Keratinocyte (primary cell): ENCODE results near the gene AMDHD2. TPM values are rescaled to one million over a fixed set of nuclear protein-coding genes. Genes with fewer than 3 reads are reported as not detected.
"Not testable (repeated sequence)": the region's sequence is repeated elsewhere in the genome, so short reads cannot be mapped to it uniquely, and the experiment has no call there.

ENCODE experiments used
- DNase-seq: peaks from one replicate; pipeline ENCODE4 v3.0.0-alpha.2; 2011; ENCODE audit warnings: low read depth, missing footprints, low spot score
- FAIRE-seq: peaks from 2 replicates; lab custom pipeline; 2011; peaks lifted over from hg19 to GRCh38; lab: Jason Lieb, UNC
- H2AFZ ChIP-seq: 2 replicates; pipeline ENCODE4 v1.6.0; 2012; ENCODE audit warnings: low read length, control low read depth, inconsistent platforms; ENCODE audit not compliant: control insufficient read depth
- H3K27ac ChIP-seq: 2 replicates; pipeline ENCODE4 v1.5.1; 2011; ENCODE audit warnings: low read length; ENCODE audit not compliant: control insufficient read depth, insufficient read depth
- H3K27me3 ChIP-seq: 3 replicates; pipeline ENCODE4 v1.6.0; 2011; ENCODE audit warnings: low read length; ENCODE audit not compliant: control insufficient read depth, insufficient read depth; ENCODE audit errors: extremely low read depth
- H3K36me3 ChIP-seq, 2 experiments: 2 replicates in 1 of 2; 3 replicates in 1 of 2; pipeline ENCODE4 v1.5.1; 2011; ENCODE audit warnings: low read length in 2 of 2, mild to moderate bottlenecking in 1 of 2; ENCODE audit not compliant: control insufficient read depth in 2 of 2, insufficient read depth in 2 of 2; ENCODE audit errors: extremely low read depth in 1 of 2
- H3K4me1 ChIP-seq: 3 replicates; pipeline ENCODE4 v1.5.1; 2011; ENCODE audit warnings: low read length; ENCODE audit not compliant: control insufficient read depth, insufficient read depth; ENCODE audit errors: extremely low read depth
- H3K4me2 ChIP-seq: 3 replicates; pipeline ENCODE4 v1.6.0; 2011; ENCODE audit warnings: low read depth, low read length; ENCODE audit not compliant: control insufficient read depth, insufficient read depth; ENCODE audit errors: extremely low read depth
- H3K4me3 ChIP-seq, 3 experiments: fragments of 200-600 bp in 1 of 3; sonication (generic) in 1 of 3; 2 replicates in 2 of 3; 3 replicates in 1 of 3; pipeline ENCODE4 v1.5.1; 2011 to 2016; ENCODE audit warnings: low read length in 3 of 3, mild to moderate bottlenecking in 3 of 3, control low read depth in 2 of 3, inconsistent platforms in 1 of 3, low read depth in 1 of 3, mixed read lengths in 1 of 3, mixed run types in 1 of 3, moderate library complexity in 1 of 3; ENCODE audit not compliant: control insufficient read depth in 2 of 3, insufficient read depth in 2 of 3; ENCODE audit errors: extremely low read depth in 1 of 3
- H3K79me2 ChIP-seq: 2 replicates; pipeline ENCODE4 v1.6.0; 2012; ENCODE audit warnings: low read length; ENCODE audit not compliant: control insufficient read depth, insufficient read depth
- H3K9ac ChIP-seq: 3 replicates; pipeline ENCODE4 v1.6.0; 2011; ENCODE audit warnings: low read length; ENCODE audit not compliant: control insufficient read depth, insufficient read depth; ENCODE audit errors: extremely low read depth
- H3K9me1 ChIP-seq: 3 replicates; pipeline ENCODE4 v1.6.0; 2011; ENCODE audit warnings: low read length; ENCODE audit not compliant: control insufficient read depth, insufficient read depth; ENCODE audit errors: extremely low read depth
- H3K9me3 ChIP-seq: 2 replicates; pipeline ENCODE4 v1.5.1; 2012; ENCODE audit warnings: low read depth, low read length; ENCODE audit not compliant: control insufficient read depth
- H4K20me1 ChIP-seq: 3 replicates; pipeline ENCODE4 v1.6.0; 2011; ENCODE audit warnings: low read length; ENCODE audit not compliant: control insufficient read depth, insufficient read depth; ENCODE audit errors: extremely low read depth
- EZH2 ChIP-seq: IDR thresholded peaks from one replicate; pipeline ENCODE4 v1.6.1; 2012; ENCODE audit warnings: inconsistent platforms, mild to moderate bottlenecking, low read length, moderate library complexity
- dilution Hi-C: fragments of 300-500 bp; cut with MboI; formaldehyde crosslinking; loops from one replicate; pipeline ENCODE4 v1.7.0; 2020; ENCODE audit warnings: low sequenced_read_pairs; ENCODE audit not compliant: extremely low pct_ligation_motif_present
- polyA plus RNA-seq, 5 experiments: library from polyadenylated mRNA; depleted of rRNA in 3 of 5; stranded (reverse) in 3 of 5; stranded (forward) in 1 of 5; unstranded in 1 of 5; fragments of >200 nt; gene quantifications; 1 replicate in 1 of 5; 2 replicates in 3 of 5; 3 replicates in 1 of 5; pipeline versions ENCODE4 v1.2.1 to v1.2.3, GENCODE V29; 2011 to 2012; ENCODE audit warnings: missing spikeins in 2 of 5, low read depth in 1 of 5, low replicate concordance in 1 of 5
- TF ChIP-seq, protein P1 (sequence below), 3 experiments: IDR thresholded peaks in 1 of 3; conservative IDR thresholded peaks in 1 of 3; optimal IDR thresholded peaks in 1 of 3; 2 replicates in 2 of 3; 3 replicates in 1 of 3; pipeline versions ENCODE3 to v1.5.1; 2011; ENCODE audit warnings: low read length in 3 of 3, mild to moderate bottlenecking in 3 of 3, moderate library complexity in 2 of 3, control low read depth in 1 of 3, inconsistent platforms in 1 of 3; ENCODE audit not compliant: insufficient read depth in 2 of 3; ENCODE audit errors: extremely low read depth in 1 of 3

AMDHD2 gene
- polyA plus RNA-seq, 1 donor (not counting 4 experiments of a cell fraction or from before 2014, with no cell fraction given) = 8.9 TPM

DNA sequence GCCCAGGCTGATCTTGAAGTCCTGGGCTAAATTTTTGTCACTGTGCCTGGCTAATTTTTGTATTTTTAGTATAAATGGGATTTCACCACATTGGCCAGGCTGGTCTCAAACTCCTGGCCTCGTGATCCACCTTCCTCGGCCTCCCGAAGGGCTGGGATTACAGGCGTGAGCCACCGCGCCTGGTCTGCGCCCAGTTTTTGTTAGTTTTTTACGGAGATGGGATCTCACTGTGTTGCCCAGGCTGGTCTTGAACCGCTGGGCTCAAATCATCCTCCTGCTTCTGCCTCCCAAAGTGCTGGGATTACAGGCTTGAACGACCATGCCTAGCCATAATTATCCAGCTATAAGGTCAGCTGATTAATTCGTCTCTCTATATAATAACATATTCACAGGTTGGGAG is 13.7 kb downstream of the AMDHD2 start:
- no peak overlapping the region for H3K9ac ChIP-seq
- FAIRE-seq (no peak), DNase-seq (no peak)
- no peaks in the 10 kb centered on the region for H3K9me1 ChIP-seq
- dilution Hi-C loops = no loop called here
- H3K4me1 ChIP-seq = peaks cover 26% of the 10 kb centered on the region
- H3K9me3 ChIP-seq = no peaks in the 10 kb centered on the region
- no peak overlapping the region for H3K4me3 ChIP-seq
- no peaks in the 10 kb centered on the region for H4K20me1 ChIP-seq
- H3K4me2 ChIP-seq = no peak overlapping the region
- H2AFZ ChIP-seq = no peak overlapping the region
- H3K27me3 ChIP-seq = no peaks in the 10 kb centered on the region
- no peak for TF ChIP-seq EZH2
- TF ChIP-seq, protein P1, sequence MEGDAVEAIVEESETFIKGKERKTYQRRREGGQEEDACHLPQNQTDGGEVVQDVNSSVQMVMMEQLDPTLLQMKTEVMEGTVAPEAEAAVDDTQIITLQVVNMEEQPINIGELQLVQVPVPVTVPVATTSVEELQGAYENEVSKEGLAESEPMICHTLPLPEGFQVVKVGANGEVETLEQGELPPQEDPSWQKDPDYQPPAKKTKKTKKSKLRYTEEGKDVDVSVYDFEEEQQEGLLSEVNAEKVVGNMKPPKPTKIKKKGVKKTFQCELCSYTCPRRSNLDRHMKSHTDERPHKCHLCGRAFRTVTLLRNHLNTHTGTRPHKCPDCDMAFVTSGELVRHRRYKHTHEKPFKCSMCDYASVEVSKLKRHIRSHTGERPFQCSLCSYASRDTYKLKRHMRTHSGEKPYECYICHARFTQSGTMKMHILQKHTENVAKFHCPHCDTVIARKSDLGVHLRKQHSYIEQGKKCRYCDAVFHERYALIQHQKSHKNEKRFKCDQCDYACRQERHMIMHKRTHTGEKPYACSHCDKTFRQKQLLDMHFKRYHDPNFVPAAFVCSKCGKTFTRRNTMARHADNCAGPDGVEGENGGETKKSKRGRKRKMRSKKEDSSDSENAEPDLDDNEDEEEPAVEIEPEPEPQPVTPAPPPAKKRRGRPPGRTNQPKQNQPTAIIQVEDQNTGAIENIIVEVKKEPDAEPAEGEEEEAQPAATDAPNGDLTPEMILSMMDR (optimal IDR thresholded peaks at IDR 0.05 in 1 of 3, IDR thresholded peaks at IDR 0.05 in 1 of 3, conservative IDR thresholded peaks at IDR 0.05 in 1 of 3; ENCODE audit: extremely low read depth in 1 of 3, insufficient read depth in 2 of 3, low read length in 3 of 3) = no peak
- peaks cover 4% of the 10 kb centered on the region for H3K79me2 ChIP-seq
- H3K36me3 ChIP-seq = peaks cover 7 to 10% of the 10 kb centered on the region in 2 experiments
- no peak overlapping the region for H3K27ac ChIP-seq

DNA sequence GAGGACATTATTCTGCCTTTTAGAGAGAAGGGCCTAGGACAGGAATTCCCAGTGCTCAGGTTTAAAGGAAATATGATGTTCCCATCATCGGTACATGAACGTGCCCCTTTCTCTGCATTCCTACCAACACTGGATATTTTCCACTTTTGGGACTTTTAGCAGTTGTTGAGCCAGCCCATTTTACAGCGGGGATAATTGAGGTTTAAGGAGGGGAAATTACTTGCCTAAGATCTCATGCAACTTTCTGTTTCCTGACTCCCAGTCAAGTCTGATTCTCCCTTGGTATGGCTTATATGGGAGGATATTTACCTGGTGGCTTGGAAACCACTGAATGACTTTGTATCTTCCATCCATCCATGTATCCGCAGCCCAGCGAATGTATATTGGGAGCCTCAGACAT is 14.2 kb downstream of the AMDHD2 start:
- FAIRE-seq, H3K9ac ChIP-seq, H3K79me2 ChIP-seq, H3K36me3 ChIP-seq, H3K27me3 ChIP-seq, H3K9me1 ChIP-seq, H3K4me3 ChIP-seq, H4K20me1 ChIP-seq, H3K9me3 ChIP-seq, dilution Hi-C loops, H3K4me2 ChIP-seq, H2AFZ ChIP-seq, DNase-seq, H3K27ac ChIP-seq: not testable (repeated sequence)
- H3K4me1 ChIP-seq = peaks cover 28% of the 10 kb centered on the region

DNA sequence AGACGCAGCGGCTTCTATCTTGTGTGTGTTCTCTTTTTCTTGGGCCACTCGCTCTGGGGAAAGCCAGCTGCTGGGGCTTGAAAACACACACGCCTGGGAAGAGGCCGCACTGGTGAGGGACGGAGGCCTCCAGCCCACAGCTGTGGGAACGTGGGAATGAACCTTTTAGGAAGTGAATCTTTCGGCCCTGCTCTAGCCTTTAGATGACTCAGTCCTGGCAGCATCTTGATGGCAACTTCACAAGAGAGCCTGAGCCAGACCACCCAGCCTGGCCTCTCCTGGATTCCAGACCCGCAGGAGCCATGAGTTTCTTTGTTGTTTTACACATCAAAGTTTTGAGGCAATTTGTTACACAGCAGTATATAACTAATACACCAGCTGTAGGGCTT is 15.4 kb downstream of the AMDHD2 start:
- Histone ChIP-seq H3K36me3 (peaks cover 0 to under 1% of the 10 kb centered on the region in 2 experiments), H3K4me2 (no peak overlapping the region), H3K79me2 (peaks cover 21% of the 10 kb centered on the region), H3K9me3 (no peaks in the 10 kb centered on the region), H2AFZ (no peak overlapping the region), H4K20me1 (no peaks in the 10 kb centered on the region), H3K9me1 (no peaks in the 10 kb centered on the region), H3K27ac (no peak overlapping the region), H3K9ac (no peak overlapping the region), H3K4me1 (peaks cover 32% of the 10 kb centered on the region), H3K27me3 (no peaks in the 10 kb centered on the region), H3K4me3 (no peak overlapping the region)
- DNase-seq = no peak
- FAIRE-seq = no peak
- TF ChIP-seq, protein P1 (optimal IDR thresholded peaks at IDR 0.05 in 1 of 3, IDR thresholded peaks at IDR 0.05 in 1 of 3, conservative IDR thresholded peaks at IDR 0.05 in 1 of 3; ENCODE audit: extremely low read depth in 1 of 3, insufficient read depth in 2 of 3, low read length in 3 of 3) = no peak
- no peak for TF ChIP-seq EZH2
- dilution Hi-C loops = no loop called here
